Transverse colon (tissue), 4 donors: Measurements from ENCODE around the gene GPN2. TPM values are rescaled to one million over a fixed set of nuclear protein-coding genes. Genes with fewer than 3 reads are reported as not detected.

Source experiments
- DNase-seq: peaks from one replicate; pipeline ENCODE4 v3.0.0-alpha.2; 2019
- H3K27ac ChIP-seq, 4 donors: fragments of 200-600 bp; sonication (generic); 2 replicates each; pipeline ENCODE4 v1.5.1; 2016 to 2018; ENCODE audit warnings: inconsistent platforms in 4 of 4
- H3K27me3 ChIP-seq: fragments of 200-600 bp; sonication (generic); 2 replicates; pipeline ENCODE4 v1.5.1; 2017; ENCODE audit warnings: inconsistent platforms
- H3K36me3 ChIP-seq, 4 donors: fragments of 200-600 bp; sonication (generic); 2 replicates each; pipeline ENCODE4 v1.5.1; 2017 to 2019; ENCODE audit warnings: inconsistent platforms in 4 of 4
- H3K4me1 ChIP-seq, 4 donors: fragments of 200-600 bp; sonication (generic); 2 replicates each; pipeline ENCODE4 v1.5.1; 2017 to 2020; ENCODE audit warnings: inconsistent platforms in 4 of 4
- H3K4me3 ChIP-seq, 4 donors: fragments of 200-600 bp; sonication (generic); 1 replicate in 1 of 4; 2 replicates in 3 of 4; pipeline versions ENCODE4 v1.5.1 to v1.6.1; 2017 to 2019; ENCODE audit warnings: inconsistent platforms in 4 of 4
- H3K9me3 ChIP-seq, 2 donors: fragments of 200-600 bp; sonication (generic); 2 replicates each; pipeline ENCODE4 v1.5.1; 2017 to 2019; ENCODE audit warnings: inconsistent platforms in 2 of 2
- EP300 ChIP-seq: sonication (generic); formaldehyde crosslinking; IDR thresholded peaks from one replicate; pipeline ENCODE4 v1.6.1; 2017; ENCODE audit warnings: antibody characterized with exemption, low read depth
- POLR2A ChIP-seq: fragments of 450-650 bp; IDR thresholded peaks from one replicate; pipeline ENCODE4 v1.6.1; 2016; ENCODE audit warnings: antibody characterized with exemption, mild to moderate bottlenecking, moderate library complexity
- POLR2AphosphoS5 ChIP-seq, 3 donors: sonication (generic); formaldehyde crosslinking; IDR thresholded peaks; one replicate each; pipeline ENCODE4 v1.6.1; 2016; ENCODE audit warnings: antibody characterized with exemption in 3 of 3
- WGBS, 2 donors: methylation state at CpG; one replicate each; pipeline ENCODE4 v1.1.5; 2018; ENCODE audit warnings: low coverage in 1 of 2; 5-methylcytosine and 5-hydroxymethylcytosine counted together
- in situ Hi-C, 4 donors: fragments of 200-750 bp; cut with MboI; loops; one replicate each; pipeline versions ENCODE4 v1.15.0 to v1.15.1; 2017; ENCODE audit warnings: low sequenced_read_pairs in 3 of 4, low pct_ligation_motif_present in 1 of 4, low pct_unique_long_range_greater_than_20kb in 1 of 4
- intact Hi-C: fragments of 100-400 bp; cut with DNase I; formaldehyde crosslinking; loops from one replicate; pipeline ENCODE4 v1.15.1; 2023; ENCODE audit warnings: low total_unique reads
- total RNA-seq, 4 donors: library from RNA; depleted of rRNA; stranded (reverse); fragments of >200 nt; gene quantifications; one replicate each; pipeline ENCODE4 v1.1.0, GENCODE V29; 2016
- TF ChIP-seq, protein P1 (sequence below), 5 experiments: fragments of 200-600 bp in 3 of 5; fragments of 450-650 bp in 2 of 5; sonication (generic) in 3 of 5; IDR thresholded peaks; 1 replicate in 2 of 5; 2 replicates in 3 of 5; pipeline ENCODE4 v1.5.1; 2016 to 2017; ENCODE audit warnings: antibody characterized with exemption in 5 of 5, inconsistent platforms in 3 of 5, mild to moderate bottlenecking in 2 of 5, moderate library complexity in 1 of 5

Gene GPN2
- total RNA-seq, 4 donors from 2014 or later: 14.7 to 75.2 (median 28.7) TPM

DNA sequence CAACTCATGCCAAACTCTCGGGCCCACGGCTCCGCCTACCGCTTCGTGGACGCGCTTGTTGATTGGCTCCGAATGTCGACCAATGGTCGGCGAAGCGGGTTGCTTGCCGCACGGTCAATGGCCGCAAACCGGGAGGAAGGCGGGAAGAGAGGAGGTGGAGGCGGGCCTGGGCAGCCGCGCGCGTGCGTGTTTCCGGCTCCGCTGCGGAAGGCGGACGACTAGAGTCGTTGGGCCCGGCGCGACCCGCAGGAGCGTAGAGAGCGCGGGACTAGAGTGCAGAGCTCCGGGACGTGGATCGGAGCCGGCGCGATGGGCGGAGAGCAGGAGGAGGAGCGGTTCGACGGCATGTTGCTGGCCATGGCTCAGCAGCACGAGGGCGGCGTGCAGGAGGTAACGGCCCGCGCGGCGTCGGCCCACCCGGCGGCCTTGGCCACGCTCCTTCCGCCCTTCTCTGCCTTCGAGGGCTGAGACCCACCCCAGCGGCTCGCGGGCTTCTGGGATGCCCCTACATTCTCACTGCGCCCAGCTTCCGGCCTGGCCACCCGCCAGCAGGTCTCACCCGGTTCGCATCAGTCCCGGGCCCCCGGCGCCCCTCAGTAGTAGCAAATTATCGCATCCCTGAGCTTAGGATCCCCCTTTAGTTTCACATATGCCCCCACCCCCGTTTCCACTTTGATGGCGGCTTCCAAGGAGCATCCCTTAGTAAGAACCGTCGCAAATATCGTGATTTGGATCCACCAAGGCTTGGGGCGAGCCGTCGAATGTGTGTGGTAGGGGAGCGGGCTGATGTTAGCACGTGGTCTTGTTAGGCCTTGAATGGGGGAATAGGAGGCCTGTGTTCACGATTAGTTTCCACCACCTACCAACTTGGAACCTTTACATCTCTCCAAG lies 31.7 kb upstream of the GPN2 start, which contains the start of gene NUDC:
TSS of gene NUDC (plus strand) at position 204 of the 891 bp plus-strand sequence. CDS start at position 310, 106 bp downstream.
- in situ Hi-C loops: no loop called here
- H3K9me3 ChIP-seq: no peaks in the 10 kb centered on the region
- H3K27ac ChIP-seq: peak within 1 kb of the TSS; percentile 85 to 94 (median 92)
- H3K27me3 ChIP-seq: no peaks in the 10 kb centered on the region
- intact Hi-C loops: no loop called here
- DNase-seq: peak; percentile 97
- TF ChIP-seq POLR2AphosphoS5 (IDR thresholded peaks at IDR 0.05) (peak; percentile 94 to 98 (median 97)), POLR2A (peak; percentile 86), EP300 (no peak)
- TF ChIP-seq, protein P1, sequence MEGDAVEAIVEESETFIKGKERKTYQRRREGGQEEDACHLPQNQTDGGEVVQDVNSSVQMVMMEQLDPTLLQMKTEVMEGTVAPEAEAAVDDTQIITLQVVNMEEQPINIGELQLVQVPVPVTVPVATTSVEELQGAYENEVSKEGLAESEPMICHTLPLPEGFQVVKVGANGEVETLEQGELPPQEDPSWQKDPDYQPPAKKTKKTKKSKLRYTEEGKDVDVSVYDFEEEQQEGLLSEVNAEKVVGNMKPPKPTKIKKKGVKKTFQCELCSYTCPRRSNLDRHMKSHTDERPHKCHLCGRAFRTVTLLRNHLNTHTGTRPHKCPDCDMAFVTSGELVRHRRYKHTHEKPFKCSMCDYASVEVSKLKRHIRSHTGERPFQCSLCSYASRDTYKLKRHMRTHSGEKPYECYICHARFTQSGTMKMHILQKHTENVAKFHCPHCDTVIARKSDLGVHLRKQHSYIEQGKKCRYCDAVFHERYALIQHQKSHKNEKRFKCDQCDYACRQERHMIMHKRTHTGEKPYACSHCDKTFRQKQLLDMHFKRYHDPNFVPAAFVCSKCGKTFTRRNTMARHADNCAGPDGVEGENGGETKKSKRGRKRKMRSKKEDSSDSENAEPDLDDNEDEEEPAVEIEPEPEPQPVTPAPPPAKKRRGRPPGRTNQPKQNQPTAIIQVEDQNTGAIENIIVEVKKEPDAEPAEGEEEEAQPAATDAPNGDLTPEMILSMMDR (IDR thresholded peaks at IDR 0.05): peak in 1 of 5 experiments; percentile 35
- peaks cover 0 to 19% (median 8%) of the 10 kb centered on the region in 4 donors for H3K36me3 ChIP-seq
- peaks cover 8 to 23% (median 20%) of the 10 kb centered on the region in 4 donors for H3K4me1 ChIP-seq
- peak within 1 kb of the TSS; percentile 74 to 98 (median 78) for H3K4me3 ChIP-seq
- WGBS, 2 donors: 1% methylated on average over 69 of the region's 83 CpGs; no CpG with 5 or more reads in 1 of the 2 donors

DNA sequence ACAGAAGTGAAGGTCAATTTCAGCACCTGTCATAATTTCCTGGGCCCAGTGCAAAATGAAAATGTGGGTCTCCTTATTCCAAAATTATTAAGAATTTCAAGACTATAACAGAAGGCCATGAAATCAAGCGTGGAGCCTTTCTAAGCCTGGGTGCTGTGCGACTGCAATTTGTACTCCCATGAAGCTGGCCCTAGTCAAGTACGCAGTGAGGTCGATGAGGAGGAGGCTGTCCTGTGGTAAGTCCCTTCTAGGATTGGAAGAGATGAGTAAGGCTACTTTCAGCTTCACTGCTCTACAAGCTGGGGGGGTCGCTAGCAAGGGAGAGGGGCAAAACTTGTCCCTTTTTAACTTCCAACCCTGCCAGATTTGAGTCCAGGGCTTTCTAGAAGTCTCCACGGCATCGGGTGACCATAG lies 31.1 kb upstream of the GPN2 start:
- no peak for DNase-seq
- Histone ChIP-seq H3K27ac (peak overlapping the region; percentile 85 to 94 (median 92)), H3K4me1 (peaks cover 8 to 23% (median 20%) of the 10 kb centered on the region in 4 donors), H3K9me3 (no peaks in the 10 kb centered on the region), H3K27me3 (no peaks in the 10 kb centered on the region), H3K4me3 (peak overlapping the region in 3 of 4 donors; percentile 74 to 98 (median 77)), H3K36me3 (peaks cover 0 to 13% (median 8%) of the 10 kb centered on the region in 4 donors)
- TF ChIP-seq POLR2AphosphoS5 (IDR thresholded peaks at IDR 0.05): no peak
- TF ChIP-seq, protein P1 (IDR thresholded peaks at IDR 0.05): no peak
- no peak for TF ChIP-seq POLR2A
- no peak for TF ChIP-seq EP300
- WGBS, 2 donors: 0 to 18% methylated on average over 1 to 7 of the region's 7 CpGs
- intact Hi-C loops (no loop called here), in situ Hi-C loops (no loop called here)

DNA sequence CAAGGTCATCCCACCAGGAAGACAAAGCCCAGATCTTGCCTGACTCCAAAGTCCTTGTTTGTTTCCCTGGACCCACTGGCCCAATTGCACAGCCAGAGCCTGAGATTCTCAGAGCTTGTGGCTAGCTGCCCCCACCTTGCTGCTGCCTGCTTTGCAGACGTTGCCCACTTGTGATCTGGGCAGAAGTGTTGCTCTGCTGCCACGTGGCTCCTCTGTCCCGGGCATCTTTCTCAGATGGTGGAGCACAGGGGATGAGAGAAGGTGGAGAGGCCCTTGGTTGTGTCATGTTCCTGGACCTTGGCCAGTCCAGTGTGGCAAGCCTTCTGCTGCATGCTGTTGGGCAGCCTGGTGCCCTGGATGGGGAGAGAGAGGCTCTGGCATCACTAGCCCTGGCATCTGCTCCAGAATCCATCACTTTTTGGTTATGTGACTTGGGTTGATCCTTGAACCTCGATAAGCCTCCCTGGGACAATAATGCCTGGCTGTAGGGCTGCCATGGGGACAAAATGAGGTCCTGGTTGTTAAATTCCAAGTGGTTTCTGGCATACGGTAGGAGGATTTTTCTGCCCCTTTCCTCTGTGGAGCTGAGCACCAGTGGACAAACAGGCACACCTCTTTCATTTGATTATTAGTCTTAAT lies 25.2 kb upstream of the GPN2 start:
- in situ Hi-C loops: no loop called here
- Histone ChIP-seq H3K4me3 (no peak overlapping the region), H3K27me3 (no peaks in the 10 kb centered on the region), H3K36me3 (no peaks in the 10 kb centered on the region), H3K27ac (peak overlapping the region; percentile 78 to 90 (median 82)), H3K9me3 (no peaks in the 10 kb centered on the region), H3K4me1 (peaks cover 0 to 27% (median 24%) of the 10 kb centered on the region in 4 donors)
- DNase-seq: no peak
- intact Hi-C loops: no loop called here
- TF ChIP-seq POLR2AphosphoS5 (IDR thresholded peaks at IDR 0.05) (no peak), EP300 (no peak), POLR2A (no peak)
- TF ChIP-seq, protein P1 (IDR thresholded peaks at IDR 0.05): no peak
- 40 to 47% methylated on average over 1 to 5 of the region's 5 CpGs for WGBS, 2 donors
